GM18858 (cell line): Measurements from ENCODE around the gene MS4A10.

Experiments
- ATAC-seq: cut with Tn5 transposase; IDR thresholded peaks from one replicate; pipeline ENCODE4 v1.9.1; 2021; ENCODE audit not compliant: unreplicated experiment

MS4A10 gene

DNA sequence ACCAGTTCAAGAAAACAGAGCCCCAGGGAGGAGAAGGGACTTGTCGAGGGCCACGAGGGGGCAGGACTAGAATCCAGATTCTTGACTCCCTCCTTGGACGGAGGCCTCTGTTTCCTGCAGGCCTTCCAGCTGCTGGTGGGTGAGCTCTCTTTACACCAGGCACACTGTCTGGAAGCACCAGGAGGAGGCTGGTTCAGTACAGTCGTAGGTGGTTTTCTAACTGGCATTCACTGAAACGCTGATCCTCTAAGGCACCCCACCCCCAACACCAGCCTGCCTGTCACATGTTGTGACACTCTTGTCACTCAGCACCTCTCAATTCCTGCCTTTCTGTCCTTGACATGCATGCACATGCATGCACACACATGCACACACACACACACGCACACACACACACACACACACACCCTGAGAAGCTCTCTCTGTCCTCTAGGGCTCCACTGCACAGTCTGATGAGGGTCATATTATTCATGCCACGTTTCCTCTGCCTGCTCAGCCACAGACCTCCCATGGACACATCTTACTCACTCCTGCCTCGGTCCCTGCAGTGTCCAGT lies 751 bp downstream of the MS4A10 start:
- no peak for ATAC-seq

DNA sequence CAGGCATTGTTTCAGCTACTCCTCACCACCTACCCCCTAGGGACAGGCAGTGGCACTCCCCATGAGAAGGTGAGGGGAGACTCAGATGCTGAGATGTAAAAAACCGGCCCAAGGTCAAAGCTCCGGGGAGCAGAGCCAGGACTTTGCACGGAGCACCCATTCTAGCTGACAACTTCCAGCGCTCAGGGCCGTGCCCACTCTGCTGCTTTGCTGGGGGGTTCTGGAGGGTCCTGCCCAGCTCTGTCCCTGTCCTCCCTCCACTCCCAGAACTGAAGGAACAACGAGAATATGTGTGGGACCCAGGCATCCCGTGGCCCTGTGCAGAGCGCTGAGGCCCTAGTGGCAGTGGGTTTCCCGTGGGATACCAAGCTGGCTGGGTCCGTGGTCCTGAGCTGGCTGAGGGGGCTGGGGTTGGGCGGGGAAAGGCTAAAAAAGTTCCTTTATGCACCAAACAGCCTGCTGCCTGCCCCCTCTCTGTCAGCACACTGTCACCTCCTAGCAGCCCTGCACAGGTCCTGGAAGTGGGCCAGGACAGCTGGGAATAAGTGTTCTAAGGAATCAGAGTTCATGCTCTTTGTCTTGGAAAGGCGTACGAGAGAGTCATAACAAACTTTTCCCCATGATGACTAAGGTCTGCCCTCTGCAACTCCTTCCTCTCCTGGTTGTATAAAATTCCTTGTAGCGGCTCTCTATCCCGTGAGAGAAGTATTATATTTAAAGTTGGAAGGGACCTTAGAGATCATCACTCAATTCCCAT lies 1.9 kb downstream of the MS4A10 start:
- ATAC-seq: no peak

DNA sequence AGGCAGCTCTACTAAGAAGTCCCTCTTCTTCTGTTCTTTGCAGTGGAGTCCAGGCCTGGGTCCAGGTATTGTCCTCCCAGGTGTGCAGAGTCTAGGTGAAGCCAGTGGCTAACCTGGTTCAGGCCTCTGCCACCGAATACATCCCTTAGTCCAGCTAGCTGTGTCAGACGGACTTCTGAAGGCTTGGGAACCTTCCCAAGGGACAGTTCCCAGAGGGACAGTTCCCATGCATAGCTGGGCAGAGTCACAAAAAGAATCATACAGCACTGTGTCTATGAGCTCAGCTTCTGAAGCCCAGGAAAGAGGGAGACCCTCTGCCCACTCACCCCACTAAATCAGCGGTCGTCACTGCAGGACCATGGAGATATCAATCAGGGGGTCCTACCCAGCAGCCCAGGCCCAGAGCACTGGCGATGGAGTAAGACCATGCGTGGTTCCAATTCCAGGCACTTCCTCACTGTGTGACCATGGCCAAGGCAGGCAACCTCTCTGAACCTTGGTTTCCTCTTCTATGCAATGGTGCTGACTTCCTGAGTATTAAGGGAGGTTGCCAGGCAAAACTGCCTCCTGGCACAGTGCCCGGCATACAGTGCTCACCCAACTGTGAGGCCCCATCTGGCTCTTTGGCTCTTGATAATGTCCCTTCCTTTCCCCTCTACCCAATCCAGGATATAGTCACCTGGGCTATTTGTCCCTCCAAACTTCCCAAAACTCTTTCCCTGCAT lies 3.4 kb downstream of the MS4A10 start:
- ATAC-seq: no peak

DNA sequence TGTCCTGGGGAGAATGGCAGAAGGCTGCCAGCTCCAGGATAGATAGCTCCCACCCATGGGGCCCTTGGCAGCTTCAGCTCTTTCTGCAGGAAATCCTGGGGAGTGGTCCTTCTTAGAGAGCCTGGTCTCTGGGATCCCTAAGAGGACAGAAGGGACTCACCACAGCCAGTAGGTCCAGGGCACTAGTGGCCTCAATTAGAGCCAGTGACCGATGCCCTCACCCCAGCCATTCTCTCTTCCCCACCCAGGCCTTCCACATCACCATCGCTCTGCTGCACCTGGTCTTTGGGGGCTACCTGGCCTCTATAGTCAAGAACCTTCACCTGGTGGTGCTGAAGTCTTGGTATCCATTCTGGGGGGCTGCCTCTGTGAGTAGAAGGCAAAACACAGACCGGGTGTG lies 5.6 kb downstream of the MS4A10 start:
- no peak for ATAC-seq

DNA sequence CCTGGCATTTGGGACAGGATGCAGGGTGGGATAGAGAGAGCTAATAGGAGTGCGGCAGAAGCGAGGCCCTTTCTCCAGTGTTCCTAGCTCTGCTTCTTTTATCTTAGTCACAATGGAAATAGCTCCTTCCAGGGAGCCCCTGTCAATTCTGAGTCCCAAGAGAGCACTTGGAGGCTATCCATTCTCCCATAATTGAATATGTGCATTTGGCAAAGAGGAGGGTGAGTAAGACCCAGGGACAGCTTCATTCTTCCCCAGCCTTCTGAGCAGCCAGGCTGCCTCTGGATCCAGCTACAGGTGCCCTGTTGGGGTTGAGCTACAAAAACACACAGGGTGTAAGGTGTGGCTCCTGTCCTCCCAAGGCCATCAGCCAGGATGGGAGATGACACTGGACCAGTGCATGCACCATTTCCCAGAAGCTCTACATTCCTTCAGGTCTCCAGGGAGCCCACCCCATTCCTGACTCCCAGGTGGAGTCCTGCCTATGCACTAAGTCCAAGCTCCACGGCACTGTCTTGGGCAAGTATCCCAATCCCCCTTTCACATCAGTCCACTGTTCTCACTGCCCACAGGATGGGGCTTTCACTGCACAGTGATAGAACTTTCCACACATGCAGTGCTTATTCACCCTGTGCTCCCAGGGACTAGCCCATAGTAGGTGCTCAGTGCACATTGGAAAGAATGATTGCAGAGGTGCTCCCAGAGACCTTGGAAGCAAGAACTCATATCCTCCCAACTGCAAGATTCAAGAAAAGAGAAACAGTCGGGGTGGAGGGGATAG lies 6.2 kb downstream of the MS4A10 start:
- no peak for ATAC-seq

DNA sequence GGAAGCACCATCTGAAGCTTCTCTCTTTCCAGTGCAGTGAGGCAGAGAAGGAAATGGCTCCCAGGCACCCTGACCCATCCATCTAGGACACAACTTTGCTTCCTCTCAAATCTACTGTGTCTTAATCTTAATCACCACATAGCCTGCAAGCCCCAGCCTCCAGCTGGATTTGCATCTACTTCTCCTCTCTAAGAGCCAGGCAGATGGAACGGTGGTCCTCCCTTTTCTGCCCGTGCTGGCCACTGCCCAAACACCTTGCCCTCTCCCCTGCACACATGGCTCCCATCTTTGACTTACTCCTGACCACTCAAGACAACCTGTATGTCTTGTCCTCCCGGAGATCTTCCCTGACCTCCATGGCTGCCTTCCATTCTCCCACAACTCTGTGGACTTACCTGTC lies 7.4 kb downstream of the MS4A10 start:
- no peak for ATAC-seq

DNA sequence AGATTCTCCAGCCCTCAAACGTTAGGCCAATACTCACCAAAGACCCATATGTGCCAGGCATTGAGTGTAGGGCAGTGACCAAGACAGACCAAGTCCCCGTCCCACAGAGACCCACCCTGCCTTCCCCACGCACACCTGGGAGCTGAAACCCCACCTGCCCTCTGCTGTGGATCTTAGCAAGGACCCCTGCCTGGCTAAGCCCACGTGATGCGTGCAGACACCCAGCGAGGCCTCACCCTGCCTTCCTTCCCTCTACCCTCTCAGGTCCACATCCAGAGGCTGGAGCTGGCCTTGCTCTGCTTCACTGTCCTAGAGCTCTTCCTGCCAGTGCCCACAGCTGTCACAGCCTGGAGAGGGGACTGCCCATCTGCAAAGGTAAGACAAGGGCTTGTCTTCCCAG lies 10.2 kb downstream of the MS4A10 start:
- ATAC-seq: no peak

DNA sequence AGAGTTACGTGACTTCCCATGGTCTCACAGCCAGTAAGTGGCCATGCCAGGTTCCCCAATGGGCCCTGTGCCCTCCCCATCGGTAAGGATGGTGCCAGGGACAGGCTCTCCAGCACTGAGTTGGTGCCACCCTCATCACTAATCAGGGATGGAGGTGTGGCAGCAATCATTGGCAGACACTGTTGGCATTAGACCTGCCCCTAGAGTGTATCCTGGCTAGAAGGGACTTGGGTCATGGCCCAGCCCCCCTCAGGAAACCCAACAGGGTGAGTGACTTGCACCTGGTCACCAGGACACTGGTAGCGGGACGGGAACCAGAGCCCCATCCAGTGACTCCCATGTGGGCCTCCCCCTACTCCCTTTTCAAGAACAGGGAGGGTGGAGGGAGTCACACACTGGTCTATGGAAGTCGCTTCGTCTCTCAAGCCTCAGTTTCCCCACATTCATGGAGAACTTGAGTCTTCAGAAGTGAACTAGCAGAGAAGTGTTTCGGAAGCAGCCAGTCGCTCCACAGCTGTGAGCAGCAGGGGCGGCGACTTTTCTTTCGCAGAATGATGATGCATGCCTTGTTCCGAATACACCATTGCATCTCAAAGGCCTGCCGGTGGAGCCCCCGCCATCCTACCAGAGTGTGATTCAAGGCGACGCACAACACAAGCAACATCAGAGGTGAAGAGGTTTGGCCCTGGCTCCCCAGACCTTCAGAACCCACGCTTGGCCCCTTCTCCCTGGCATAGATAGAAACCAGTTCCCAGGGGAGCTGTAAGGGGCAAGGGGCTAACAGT lies 12.9 kb downstream of the MS4A10 start:
- ATAC-seq: no peak

DNA sequence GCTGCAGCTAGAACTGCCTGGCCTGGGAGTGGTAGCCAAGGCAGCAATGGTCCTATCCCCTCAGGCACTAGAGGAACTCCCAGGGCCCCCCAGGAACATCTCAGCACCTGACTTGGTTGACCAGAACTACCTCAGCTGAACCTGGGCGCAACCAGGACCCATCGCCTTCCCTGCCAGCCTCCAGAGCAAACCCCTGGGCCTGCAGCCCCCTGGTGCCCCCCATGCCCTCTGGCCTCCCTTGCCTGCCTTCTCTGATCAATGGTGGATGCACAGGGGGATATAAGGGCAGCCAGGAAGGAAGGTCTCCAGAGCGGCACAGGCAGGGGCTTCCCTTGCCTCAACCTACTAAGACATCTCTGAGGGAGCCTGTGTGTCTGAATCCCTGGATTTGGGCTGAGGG lies 13.5 kb downstream of the MS4A10 start:
- no peak for ATAC-seq

DNA sequence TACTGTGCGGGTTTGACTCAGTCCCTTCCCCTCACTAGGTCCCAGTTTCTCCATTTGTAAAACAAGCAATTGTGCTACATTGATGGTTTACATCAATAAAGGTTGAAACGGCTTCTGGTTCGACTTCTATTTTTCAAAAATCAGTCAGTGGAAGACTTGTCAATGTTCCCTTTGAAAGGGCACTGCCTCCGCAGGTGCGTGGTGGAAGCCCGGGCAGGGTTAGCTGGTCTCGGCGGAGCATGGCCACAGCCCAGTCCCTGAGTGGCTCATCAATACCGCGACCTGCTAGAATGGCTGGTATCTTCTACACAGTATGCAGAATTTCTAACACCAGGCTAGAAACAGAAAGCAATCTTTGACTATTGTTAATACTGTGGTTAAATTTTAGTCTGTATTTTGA lies 16.1 kb downstream of the MS4A10 start:
- ATAC-seq: no peak

DNA sequence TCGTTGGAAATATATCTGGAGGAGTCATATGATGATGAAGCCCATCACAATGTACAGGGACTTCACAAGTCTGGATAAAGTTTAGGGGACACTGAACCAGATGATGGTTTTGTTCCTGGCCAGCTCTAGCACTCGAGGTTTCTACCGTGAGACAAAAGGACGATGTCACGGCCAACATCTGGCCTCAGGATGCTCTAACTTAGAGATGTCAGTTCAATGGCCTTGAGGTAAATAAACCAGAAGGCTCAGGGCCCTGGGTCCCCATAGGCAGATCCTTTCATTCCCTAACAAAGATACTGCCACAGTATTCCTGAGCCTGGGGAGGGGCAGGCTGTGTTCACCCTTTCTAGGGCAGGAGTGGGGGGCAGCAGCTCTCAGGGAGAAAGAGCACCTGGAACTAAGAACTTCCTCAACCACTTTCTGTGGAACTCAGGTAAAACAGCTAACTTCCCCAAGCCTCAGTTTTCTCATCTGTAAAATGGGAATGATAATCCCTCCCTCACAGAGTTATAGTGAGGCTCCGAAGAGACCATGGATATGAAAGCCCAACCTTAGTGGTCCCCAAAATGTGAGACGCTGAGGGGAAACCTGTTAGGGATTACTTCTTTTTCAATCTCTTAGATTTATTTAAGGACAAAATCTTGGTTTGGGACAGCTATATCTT lies 18.3 kb downstream of the MS4A10 start:
- no peak for ATAC-seq

DNA sequence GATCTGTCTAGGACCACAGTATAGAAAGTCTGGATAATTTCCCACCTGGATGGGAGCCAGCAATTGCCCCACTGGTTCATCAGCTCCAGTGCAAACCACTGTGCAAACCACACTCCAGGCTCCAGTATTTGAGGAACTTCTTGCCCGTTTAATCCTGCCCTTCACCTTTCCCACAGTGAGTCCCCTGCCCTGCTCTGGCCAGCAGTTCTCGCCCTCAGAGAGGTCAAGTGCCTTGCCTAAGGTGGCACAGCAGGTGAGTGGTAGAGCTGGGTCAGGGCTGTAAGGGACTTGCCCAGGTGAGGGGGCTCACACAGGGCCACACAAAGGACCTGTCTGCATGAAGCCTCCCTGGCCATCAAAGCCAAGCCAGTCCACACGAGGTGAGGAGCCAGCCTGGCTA lies 24.1 kb downstream of the MS4A10 start:
- no peak for ATAC-seq

DNA sequence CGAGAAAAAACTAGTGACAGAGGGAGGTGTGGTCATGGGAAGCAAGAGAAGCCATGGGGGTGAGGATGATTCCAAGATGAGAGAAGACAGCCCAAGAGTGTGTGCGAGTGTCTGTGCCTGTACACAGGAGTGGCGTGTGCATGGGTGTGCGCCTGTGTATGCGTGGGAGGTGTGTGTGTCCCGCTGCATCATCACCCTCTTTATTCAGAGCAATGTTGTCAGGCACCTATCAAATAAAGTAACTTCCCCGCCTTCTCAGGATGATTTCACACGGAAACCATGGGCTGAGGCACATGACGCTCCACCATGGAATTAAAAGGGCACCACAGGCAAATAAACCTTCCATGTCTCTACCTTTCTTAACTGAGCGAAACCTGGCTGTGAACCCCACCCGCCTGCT lies 24.6 kb downstream of the MS4A10 start:
- ATAC-seq: no peak

DNA sequence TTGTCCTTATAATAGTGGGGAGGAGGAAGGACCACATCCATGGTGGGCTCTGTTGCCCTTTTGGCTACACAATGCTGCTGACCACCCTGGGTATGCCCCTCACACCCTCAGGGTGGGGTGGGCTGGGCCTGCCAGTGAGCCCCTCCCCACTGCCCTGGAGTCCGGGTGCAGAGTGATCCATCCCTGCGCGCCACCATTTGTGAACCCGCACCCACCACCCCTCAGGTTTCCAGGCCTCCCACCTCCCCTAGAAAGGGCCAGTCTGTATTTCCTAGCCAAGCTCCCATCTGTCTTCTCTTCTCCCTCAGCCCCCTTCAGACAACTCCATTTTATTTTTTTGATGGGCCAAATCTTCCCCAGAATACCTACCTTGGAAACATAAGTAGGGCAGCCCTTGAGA lies 25.0 kb downstream of the MS4A10 start:
- ATAC-seq: no peak

DNA sequence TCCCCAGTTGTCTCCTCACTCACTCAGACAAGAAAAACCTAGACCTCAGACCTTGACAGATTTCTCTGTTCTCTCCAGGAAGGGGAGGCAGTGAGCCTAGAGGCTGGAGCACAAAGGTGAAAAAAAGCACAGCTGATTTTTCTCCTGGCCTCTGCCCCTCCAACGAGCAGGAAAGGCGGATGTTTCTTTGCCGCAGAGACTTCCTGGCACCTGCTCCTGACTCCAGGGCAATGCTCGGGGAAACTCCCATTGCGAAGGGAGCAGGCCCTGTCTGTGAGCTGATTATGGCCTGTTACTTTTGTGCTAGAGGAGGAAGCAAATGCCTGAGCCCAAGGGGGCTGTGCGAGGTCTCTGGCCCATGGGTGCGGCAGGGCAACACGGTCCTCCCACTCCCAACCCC lies 25.4 kb downstream of the MS4A10 start:
- ATAC-seq: no peak

DNA sequence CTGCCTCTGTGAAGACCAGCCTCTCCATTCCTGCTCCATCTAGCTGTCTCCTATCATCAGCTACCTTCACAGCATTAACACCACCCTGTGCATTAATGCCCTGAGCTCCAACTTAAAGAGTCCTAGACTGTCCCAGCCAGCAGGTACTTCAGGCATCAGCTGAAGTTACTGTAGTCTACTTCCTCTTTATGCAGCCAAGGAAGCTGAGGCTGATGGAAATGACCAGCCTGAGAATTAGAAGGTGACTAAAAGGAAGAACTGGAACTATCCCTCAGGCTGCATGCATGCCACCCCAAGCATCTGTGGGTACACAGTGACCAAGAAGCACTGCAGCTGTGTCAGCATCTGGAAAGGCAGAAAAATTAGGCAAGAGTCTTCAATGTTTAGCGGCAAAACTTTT lies 28.2 kb downstream of the MS4A10 start:
- no peak for ATAC-seq

DNA sequence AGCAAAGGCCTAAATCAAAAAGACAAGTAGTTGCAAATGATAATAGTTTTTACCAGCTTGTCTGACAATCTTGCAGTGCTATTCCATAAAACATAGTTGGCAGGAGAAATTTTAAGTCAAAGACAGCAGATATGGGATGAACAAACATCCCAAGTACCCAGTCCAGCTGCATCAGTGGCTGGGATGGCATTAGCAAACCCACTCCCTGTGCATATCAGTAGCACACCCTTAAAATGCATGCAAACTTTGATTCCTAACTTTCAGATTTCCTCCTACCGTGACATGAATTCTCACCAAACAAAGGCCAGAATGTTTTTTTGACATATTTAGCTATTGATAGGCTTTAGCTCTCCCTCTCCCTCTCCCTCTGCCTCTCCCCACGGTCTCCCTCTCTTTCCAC lies 29.0 kb downstream of the MS4A10 start:
- ATAC-seq: no peak

DNA sequence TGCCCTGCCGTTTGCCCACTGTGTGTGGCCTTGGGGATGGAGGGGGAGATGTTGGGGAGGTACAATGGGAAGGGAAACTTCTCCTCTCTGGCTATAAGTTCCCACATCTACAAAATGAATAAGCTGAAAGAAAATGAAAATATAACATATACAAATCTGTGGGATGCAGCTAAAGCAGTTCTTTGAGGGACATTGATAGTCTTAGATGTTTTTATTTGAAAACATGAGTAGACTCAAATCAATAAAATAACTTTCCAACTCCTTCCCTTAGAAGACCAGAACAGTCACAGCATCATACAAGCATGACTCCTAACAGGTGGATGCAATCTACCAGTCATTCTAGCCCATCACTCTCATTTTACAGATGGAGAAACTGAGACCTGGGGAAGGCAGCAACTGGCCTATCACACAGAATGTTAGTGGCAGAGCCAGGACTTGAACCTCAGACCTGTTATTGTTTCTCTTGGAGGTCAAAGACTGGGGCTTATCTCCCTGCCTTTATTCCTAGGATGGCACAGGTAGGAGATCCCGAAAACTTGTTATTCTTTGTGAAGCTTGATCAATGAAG lies 31.5 kb downstream of the MS4A10 start:
- ATAC-seq: no peak

DNA sequence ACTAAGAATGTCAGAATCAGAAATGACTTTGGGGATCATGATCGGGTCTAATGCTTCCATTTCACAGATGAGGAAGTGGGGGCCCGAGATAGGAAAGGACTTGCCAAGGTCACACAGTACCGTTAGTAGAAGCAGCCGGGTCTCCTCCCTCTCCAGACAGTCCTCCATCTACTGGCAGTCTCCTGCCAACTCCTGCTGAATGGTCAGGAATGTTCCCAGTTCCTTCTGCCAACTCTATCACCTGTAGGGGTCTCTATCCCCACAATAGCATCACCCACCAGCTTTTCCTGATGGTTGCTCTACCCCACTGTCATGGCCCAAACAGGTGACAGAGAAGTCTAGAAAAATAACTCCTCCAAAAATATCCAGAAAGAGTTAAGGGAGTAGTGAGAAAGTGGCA lies 32.9 kb downstream of the MS4A10 start:
- ATAC-seq: no peak
